Fibroblast of lung (primary cell): Measurements from ENCODE around the gene POLR2J2.
"Not testable (repeated sequence)": the region's sequence is repeated elsewhere in the genome, so short reads cannot be mapped to it uniquely, and the experiment has no call there.

Experiments used
- EZH2 ChIP-seq: IDR thresholded peaks from 2 replicates; pipeline ENCODE4 v1.5.1; 2012; ENCODE audit warnings: low read length, control low read depth, mild to moderate bottlenecking; ENCODE audit errors: missing control alignments
- TF ChIP-seq, protein P1 (sequence below), 2 donors: IDR thresholded peaks in 1 of 2; conservative IDR thresholded peaks in 1 of 2; 1 replicate in 1 of 2; 2 replicates in 1 of 2; pipeline ENCODE4 v1.5.1; 2011 to 2012; ENCODE audit warnings: low read length in 2 of 2, control low read depth in 1 of 2, inconsistent platforms in 1 of 2, low read depth in 1 of 2, mild to moderate bottlenecking in 1 of 2

DNA sequence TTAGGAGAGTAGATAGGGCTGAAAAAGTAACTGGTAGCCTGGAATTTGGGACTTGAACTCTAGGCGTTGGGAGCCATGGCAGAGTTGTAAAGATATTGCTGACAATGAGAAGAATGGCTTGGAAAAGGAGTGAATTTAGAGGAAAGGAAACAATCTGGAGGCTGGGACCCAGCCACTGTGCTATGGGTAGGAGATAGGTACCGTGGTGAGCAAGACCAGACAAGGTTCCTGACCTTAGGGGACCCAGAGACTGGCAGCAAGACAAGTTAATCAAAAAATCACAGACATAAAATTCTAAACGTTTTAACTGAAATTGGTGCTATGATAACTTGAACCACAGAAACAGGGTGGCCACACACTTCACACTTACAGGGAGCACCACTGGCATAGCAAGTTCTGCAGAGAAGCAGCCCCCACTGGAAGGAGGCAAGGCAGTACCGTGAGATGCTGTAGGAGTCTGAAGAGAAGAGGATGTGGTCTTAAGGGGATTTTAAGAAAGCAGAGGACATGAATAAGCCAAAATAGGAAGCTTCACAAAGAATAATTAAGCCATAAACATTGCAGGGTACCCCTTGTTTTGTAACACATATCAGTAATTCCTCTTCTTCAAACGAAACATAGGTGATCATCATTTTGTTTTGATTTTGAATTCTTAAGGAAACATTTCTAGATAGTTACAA, 41.7 kb upstream of the POLR2J2 start:
- TF ChIP-seq, protein P1, sequence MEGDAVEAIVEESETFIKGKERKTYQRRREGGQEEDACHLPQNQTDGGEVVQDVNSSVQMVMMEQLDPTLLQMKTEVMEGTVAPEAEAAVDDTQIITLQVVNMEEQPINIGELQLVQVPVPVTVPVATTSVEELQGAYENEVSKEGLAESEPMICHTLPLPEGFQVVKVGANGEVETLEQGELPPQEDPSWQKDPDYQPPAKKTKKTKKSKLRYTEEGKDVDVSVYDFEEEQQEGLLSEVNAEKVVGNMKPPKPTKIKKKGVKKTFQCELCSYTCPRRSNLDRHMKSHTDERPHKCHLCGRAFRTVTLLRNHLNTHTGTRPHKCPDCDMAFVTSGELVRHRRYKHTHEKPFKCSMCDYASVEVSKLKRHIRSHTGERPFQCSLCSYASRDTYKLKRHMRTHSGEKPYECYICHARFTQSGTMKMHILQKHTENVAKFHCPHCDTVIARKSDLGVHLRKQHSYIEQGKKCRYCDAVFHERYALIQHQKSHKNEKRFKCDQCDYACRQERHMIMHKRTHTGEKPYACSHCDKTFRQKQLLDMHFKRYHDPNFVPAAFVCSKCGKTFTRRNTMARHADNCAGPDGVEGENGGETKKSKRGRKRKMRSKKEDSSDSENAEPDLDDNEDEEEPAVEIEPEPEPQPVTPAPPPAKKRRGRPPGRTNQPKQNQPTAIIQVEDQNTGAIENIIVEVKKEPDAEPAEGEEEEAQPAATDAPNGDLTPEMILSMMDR (conservative IDR thresholded peaks at IDR 0.05 in 1 of 2, IDR thresholded peaks at IDR 0.05 in 1 of 2; ENCODE audit: low read depth in 1 of 2, low read length in 2 of 2): not testable (repeated sequence)
- not testable (repeated sequence) for TF ChIP-seq EZH2
